DND-41 (cell line): ENCODE results near the gene MPND.

Source experiments
- ATAC-seq: fragments of 200-7000 bp; cut with Tn5 transposase; 3 replicates; pipeline ENCODE4 v1.9.1; 2021; ENCODE audit warnings: low read depth; ENCODE audit not compliant: insufficient read depth
- DNase-seq: peaks from one replicate; pipeline ENCODE4 v3.0.0-alpha.2; 2020
- H2AFZ ChIP-seq: 2 replicates; pipeline ENCODE4 v1.6.0; 2012; ENCODE audit warnings: low read depth, low read length
- H3K27ac ChIP-seq: 2 replicates; pipeline ENCODE4 v1.5.1; 2012; ENCODE audit warnings: low read length, inconsistent platforms
- H3K27me3 ChIP-seq: fragments of 200-600 bp; sonication (generic); 2 replicates; pipeline ENCODE4 v1.6.0; 2012; ENCODE audit warnings: low read length, mild to moderate bottlenecking, inconsistent platforms; ENCODE audit not compliant: insufficient read depth, poor library complexity
- H3K36me3 ChIP-seq: 2 replicates; pipeline ENCODE4 v1.5.1; 2012; ENCODE audit warnings: low read length, inconsistent platforms; ENCODE audit not compliant: insufficient read depth
- H3K4me1 ChIP-seq: 2 replicates; pipeline ENCODE4 v1.5.1; 2012; ENCODE audit warnings: mild to moderate bottlenecking, low read length; ENCODE audit not compliant: insufficient read depth
- H3K4me2 ChIP-seq: 2 replicates; pipeline ENCODE4 v1.6.0; 2012; ENCODE audit warnings: mild to moderate bottlenecking, moderate library complexity, low read length, inconsistent platforms; ENCODE audit not compliant: insufficient read depth
- H3K4me3 ChIP-seq, 2 experiments: fragments of 200-600 bp in 1 of 2; shearing (Covaris generic) in 1 of 2; 2 replicates each; pipeline ENCODE4 v1.5.1; 2012 to 2016; ENCODE audit warnings: inconsistent platforms in 2 of 2, low read length in 2 of 2, mild to moderate bottlenecking in 2 of 2, low read depth in 1 of 2, moderate library complexity in 1 of 2
- H3K79me2 ChIP-seq: 2 replicates; pipeline ENCODE4 v1.6.0; 2012; ENCODE audit warnings: low read length, inconsistent platforms; ENCODE audit not compliant: insufficient read depth
- H3K9ac ChIP-seq: 2 replicates; pipeline ENCODE4 v1.6.0; 2012; ENCODE audit warnings: low read depth, mild to moderate bottlenecking, inconsistent platforms, low read length, moderate library complexity
- H3K9me3 ChIP-seq: 2 replicates; pipeline ENCODE4 v1.5.1; 2012; ENCODE audit warnings: low read length, moderate library complexity, mild to moderate bottlenecking, inconsistent platforms; ENCODE audit not compliant: insufficient read depth, severe bottlenecking
- H4K20me1 ChIP-seq: 2 replicates; pipeline ENCODE4 v1.6.0; 2012; ENCODE audit warnings: low read length; ENCODE audit not compliant: insufficient read depth
- EZH2 ChIP-seq: IDR thresholded peaks from 3 replicates; pipeline ENCODE4 v1.6.1; 2012; ENCODE audit warnings: borderline replicate concordance, low read depth, mild to moderate bottlenecking, moderate library complexity, low read length, inconsistent platforms; ENCODE audit not compliant: severe bottlenecking
- TF ChIP-seq, protein P1 (sequence below): IDR thresholded peaks from 2 replicates; pipeline ENCODE4 v1.5.1; 2012; ENCODE audit warnings: borderline replicate concordance, low read length, moderate library complexity, mild to moderate bottlenecking; ENCODE audit not compliant: poor library complexity, severe bottlenecking; ENCODE audit errors: extremely low read depth

MPND gene

DNA sequence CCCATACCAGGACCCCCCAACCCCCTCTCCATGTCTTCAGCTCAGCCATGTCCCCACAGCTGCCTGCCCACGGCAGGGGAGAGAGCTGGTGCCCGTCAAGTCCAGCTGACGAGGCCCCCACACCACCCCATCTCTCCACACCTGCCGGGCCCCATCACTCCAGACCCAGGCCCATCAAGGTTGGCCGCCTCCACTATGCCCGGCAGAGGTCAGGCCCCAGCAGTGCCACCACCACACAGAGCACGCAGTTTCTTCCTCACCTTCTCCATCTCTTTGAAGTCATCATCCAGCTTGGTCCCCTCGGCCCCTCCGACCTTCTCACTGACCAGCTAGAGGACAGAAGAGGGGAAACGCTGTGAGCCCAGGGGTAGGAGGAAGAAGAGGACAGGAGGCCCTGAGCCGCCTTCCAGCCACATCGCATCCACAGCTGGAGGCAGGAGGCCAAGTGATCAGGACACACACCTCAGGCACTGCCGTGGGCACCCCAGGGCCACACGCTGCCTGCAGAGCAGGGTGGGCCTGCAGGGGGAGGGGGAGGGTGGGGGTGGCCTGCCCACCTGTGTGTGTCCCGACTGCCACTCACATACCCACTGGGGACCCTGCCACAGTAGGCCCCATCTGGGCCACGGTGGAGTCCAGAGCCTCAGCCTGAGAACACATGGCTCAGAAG, 23.4 kb downstream of the MPND start:
- H3K9me3 ChIP-seq, result no peaks in the 10 kb centered on the region
- no peak overlapping the region for H2AFZ ChIP-seq
- ATAC-seq (no peak), DNase-seq (no peak)
- no peak overlapping the region for H3K9ac ChIP-seq
- no peaks in the 10 kb centered on the region for H3K27me3 ChIP-seq
- no peak overlapping the region for H3K4me3 ChIP-seq
- no peaks in the 10 kb centered on the region; the same call in 1 of the 2 replicates for H3K4me1 ChIP-seq
- H3K79me2 ChIP-seq, result peaks cover 40% of the 10 kb centered on the region
- no peak overlapping the region for H3K4me2 ChIP-seq
- H4K20me1 ChIP-seq, result peaks cover 63% of the 10 kb centered on the region
- TF ChIP-seq, protein P1, sequence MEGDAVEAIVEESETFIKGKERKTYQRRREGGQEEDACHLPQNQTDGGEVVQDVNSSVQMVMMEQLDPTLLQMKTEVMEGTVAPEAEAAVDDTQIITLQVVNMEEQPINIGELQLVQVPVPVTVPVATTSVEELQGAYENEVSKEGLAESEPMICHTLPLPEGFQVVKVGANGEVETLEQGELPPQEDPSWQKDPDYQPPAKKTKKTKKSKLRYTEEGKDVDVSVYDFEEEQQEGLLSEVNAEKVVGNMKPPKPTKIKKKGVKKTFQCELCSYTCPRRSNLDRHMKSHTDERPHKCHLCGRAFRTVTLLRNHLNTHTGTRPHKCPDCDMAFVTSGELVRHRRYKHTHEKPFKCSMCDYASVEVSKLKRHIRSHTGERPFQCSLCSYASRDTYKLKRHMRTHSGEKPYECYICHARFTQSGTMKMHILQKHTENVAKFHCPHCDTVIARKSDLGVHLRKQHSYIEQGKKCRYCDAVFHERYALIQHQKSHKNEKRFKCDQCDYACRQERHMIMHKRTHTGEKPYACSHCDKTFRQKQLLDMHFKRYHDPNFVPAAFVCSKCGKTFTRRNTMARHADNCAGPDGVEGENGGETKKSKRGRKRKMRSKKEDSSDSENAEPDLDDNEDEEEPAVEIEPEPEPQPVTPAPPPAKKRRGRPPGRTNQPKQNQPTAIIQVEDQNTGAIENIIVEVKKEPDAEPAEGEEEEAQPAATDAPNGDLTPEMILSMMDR, result no peak
- no peak for TF ChIP-seq EZH2
- H3K27ac ChIP-seq, result no peak overlapping the region
- peaks cover 64% of the 10 kb centered on the region for H3K36me3 ChIP-seq

DNA sequence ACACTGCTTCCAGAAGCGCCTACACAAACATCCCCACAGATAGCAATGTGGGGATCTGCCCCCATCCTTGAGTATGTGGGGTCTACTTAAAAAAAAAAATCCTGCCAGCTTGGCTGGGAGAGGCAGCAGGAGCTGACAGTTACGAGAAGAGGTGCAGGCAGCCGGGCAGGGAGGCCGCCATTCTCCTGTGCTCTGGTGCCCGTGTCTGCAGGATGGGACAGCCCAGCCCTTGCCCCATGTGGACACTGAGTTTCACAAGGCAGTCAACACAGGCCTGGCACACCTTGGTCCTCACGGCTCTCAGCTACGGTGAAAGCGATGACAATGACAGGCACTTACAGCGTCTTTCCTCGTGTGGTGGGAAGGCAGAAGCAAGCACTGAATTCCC, 24.0 kb downstream of the MPND start:
- Histone ChIP-seq H3K4me2 (no peak overlapping the region), H3K4me1 (no peaks in the 10 kb centered on the region; the same call in 1 of the 2 replicates), H3K79me2 (peaks cover 44% of the 10 kb centered on the region), H2AFZ (no peak overlapping the region), H3K4me3 (no peak overlapping the region), H4K20me1 (peaks cover 68% of the 10 kb centered on the region), H3K27me3 (no peaks in the 10 kb centered on the region), H3K9me3 (no peaks in the 10 kb centered on the region), H3K9ac (no peak overlapping the region), H3K27ac (no peak overlapping the region), H3K36me3 (peaks cover 60% of the 10 kb centered on the region)
- ATAC-seq, result no peak
- DNase-seq, result no peak
- no peak for TF ChIP-seq EZH2
- TF ChIP-seq, protein P1, result no peak

DNA sequence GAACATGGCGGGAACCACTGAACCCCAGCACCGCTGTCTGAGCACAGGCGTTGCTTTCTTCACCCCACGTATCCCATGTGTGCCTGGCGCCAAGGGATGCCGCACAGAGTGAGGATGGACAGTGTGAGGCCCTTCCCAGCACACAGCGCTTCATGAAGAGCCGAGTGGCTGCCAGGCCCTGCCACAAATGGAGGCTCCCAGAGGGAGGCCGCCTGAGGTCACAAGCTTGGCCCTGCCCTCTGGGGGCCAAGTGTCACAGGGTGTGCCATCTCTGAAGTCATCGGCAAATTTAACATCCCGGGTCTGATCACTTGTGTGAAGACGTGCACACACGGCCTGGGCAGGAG, 24.4 kb downstream of the MPND start:
- peaks cover 55% of the 10 kb centered on the region for H3K36me3 ChIP-seq
- DNase-seq (no peak), ATAC-seq (no peak)
- H4K20me1 ChIP-seq, result peaks cover 71% of the 10 kb centered on the region
- H3K9ac ChIP-seq, result no peak overlapping the region
- no peaks in the 10 kb centered on the region; the same call in 1 of the 2 replicates for H3K4me1 ChIP-seq
- TF ChIP-seq, protein P1, result no peak
- TF ChIP-seq EZH2, result no peak
- H3K4me3 ChIP-seq, result no peak overlapping the region
- H3K79me2 ChIP-seq, result peaks cover 48% of the 10 kb centered on the region
- no peaks in the 10 kb centered on the region for H3K9me3 ChIP-seq
- no peak overlapping the region for H3K4me2 ChIP-seq
- no peak overlapping the region for H2AFZ ChIP-seq
- H3K27ac ChIP-seq, result 0 out of 2 replicates have a peak overlapping the region, but pooled peaks have one; percentile 8
- H3K27me3 ChIP-seq, result no peaks in the 10 kb centered on the region
